H9 (cell line): ENCODE data around the gene FMO3. TPM values are rescaled to one million over a fixed set of nuclear protein-coding genes. Genes with fewer than 3 reads are reported as not detected.

Source experiments
- DNase-seq: peaks from one replicate; pipeline ENCODE4 v3.0.0-alpha.2; 2017
- H2AFZ ChIP-seq: one replicate; pipeline ENCODE4 v1.6.1; 2013; ENCODE audit warnings: mild to moderate bottlenecking, low read length, control low read depth, moderate library complexity
- H2AK5ac ChIP-seq: 2 replicates; pipeline ENCODE4 v1.6.1; 2013; ENCODE audit warnings: low read length, control low read depth, mixed read lengths; ENCODE audit not compliant: insufficient read length
- H2BK120ac ChIP-seq: one replicate; pipeline ENCODE4 v1.6.1; 2013; ENCODE audit warnings: low read depth, mild to moderate bottlenecking, low read length, control low read depth, inconsistent platforms; ENCODE audit not compliant: poor library complexity, severe bottlenecking
- H2BK12ac ChIP-seq: 2 replicates; pipeline ENCODE4 v1.6.1; 2013; ENCODE audit warnings: low read length, control low read depth, mixed read lengths, low read depth; ENCODE audit not compliant: insufficient read length
- H2BK15ac ChIP-seq: 2 replicates; pipeline ENCODE4 v1.6.1; 2013; ENCODE audit warnings: low read depth, low read length, control low read depth
- H2BK20ac ChIP-seq: one replicate; pipeline ENCODE4 v1.6.1; 2013; ENCODE audit warnings: low read depth, mild to moderate bottlenecking, low read length, control low read depth, inconsistent platforms; ENCODE audit not compliant: poor library complexity, severe bottlenecking
- H2BK5ac ChIP-seq: 2 replicates; pipeline ENCODE4 v1.6.1; 2013; ENCODE audit warnings: low read length, control low read depth, mixed read lengths; ENCODE audit not compliant: insufficient read length
- H3K14ac ChIP-seq: 2 replicates; pipeline ENCODE4 v1.6.1; 2013; ENCODE audit warnings: low read length, control low read depth; ENCODE audit not compliant: insufficient read depth
- H3K18ac ChIP-seq: 2 replicates; pipeline ENCODE4 v1.6.1; 2013; ENCODE audit warnings: low read depth, mild to moderate bottlenecking, mixed read lengths, low read length, control low read depth; ENCODE audit not compliant: insufficient read length
- H3K23ac ChIP-seq: 2 replicates; pipeline ENCODE4 v1.6.1; 2013; ENCODE audit warnings: low read length, control low read depth, mixed read lengths, low read depth; ENCODE audit not compliant: insufficient read length
- H3K23me2 ChIP-seq: 2 replicates; pipeline ENCODE4 v1.6.1; 2013; ENCODE audit warnings: low read depth, mild to moderate bottlenecking, mixed read lengths, low read length, control low read depth; ENCODE audit not compliant: insufficient read length, poor library complexity, severe bottlenecking
- H3K27ac ChIP-seq: 2 replicates; pipeline ENCODE4 v1.5.1; 2013; ENCODE audit warnings: low read length, control low read depth, mixed read lengths, low read depth; ENCODE audit not compliant: insufficient read length
- H3K27me3 ChIP-seq: 2 replicates; pipeline ENCODE4 v1.6.1; 2013; ENCODE audit warnings: low read length, control low read depth, inconsistent platforms; ENCODE audit not compliant: insufficient read depth
- H3K4ac ChIP-seq: 2 replicates; pipeline ENCODE4 v1.6.1; 2013; ENCODE audit warnings: low read depth, mild to moderate bottlenecking, control low read depth, inconsistent platforms, low read length, moderate library complexity
- H3K4me1 ChIP-seq: 2 replicates; pipeline ENCODE4 v1.6.1; 2013; ENCODE audit warnings: low read length, control low read depth, inconsistent platforms; ENCODE audit not compliant: insufficient read depth
- H3K4me2 ChIP-seq: 2 replicates; pipeline ENCODE4 v1.6.1; 2013; ENCODE audit warnings: low read length, control low read depth, mixed read lengths; ENCODE audit not compliant: insufficient read length, insufficient read depth
- H3K56ac ChIP-seq: 2 replicates; pipeline ENCODE4 v1.6.1; 2013; ENCODE audit warnings: low read depth, mild to moderate bottlenecking, mixed read lengths, low read length, control low read depth; ENCODE audit not compliant: insufficient read length
- H3K79me1 ChIP-seq: 2 replicates; pipeline ENCODE4 v1.6.1; 2013; ENCODE audit warnings: low read depth, mild to moderate bottlenecking, moderate library complexity, low read length, control low read depth, inconsistent platforms; ENCODE audit not compliant: insufficient read depth, poor library complexity, severe bottlenecking
- H3K79me2 ChIP-seq: 2 replicates; pipeline ENCODE4 v1.6.1; 2013; ENCODE audit warnings: low read length, control low read depth, inconsistent platforms; ENCODE audit not compliant: insufficient read depth
- H3K9ac ChIP-seq: 2 replicates; pipeline ENCODE4 v1.6.1; 2013; ENCODE audit warnings: low read length, control low read depth, mixed read lengths; ENCODE audit not compliant: insufficient read length; ENCODE audit errors: extremely low read depth
- H3K9me3 ChIP-seq: one replicate; pipeline ENCODE4 v1.6.1; 2013; ENCODE audit warnings: low read depth, low read length, inconsistent platforms; ENCODE audit not compliant: control insufficient read depth
- H3T11ph ChIP-seq: one replicate; pipeline ENCODE4 v1.6.1; 2013; ENCODE audit warnings: mild to moderate bottlenecking, low read length, control low read depth, inconsistent platforms
- H4K20me1 ChIP-seq: one replicate; pipeline ENCODE4 v1.6.1; 2013; ENCODE audit not compliant: control insufficient read depth, insufficient read length, insufficient read depth
- H4K5ac ChIP-seq: 2 replicates; pipeline ENCODE4 v1.6.1; 2013; ENCODE audit warnings: low read depth, mild to moderate bottlenecking, mixed read lengths, low read length, control low read depth; ENCODE audit not compliant: insufficient read length
- H4K8ac ChIP-seq: replicated peaks from 2 replicates; pipeline ENCODE4 v1.6.1; 2013; ENCODE audit warnings: low read length, control low read depth, mixed read lengths, low read depth; ENCODE audit not compliant: insufficient read length
- H4K91ac ChIP-seq: 2 replicates; pipeline ENCODE4 v1.6.1; 2013; ENCODE audit warnings: low read depth, mild to moderate bottlenecking, moderate library complexity, mixed read lengths, low read length, control low read depth; ENCODE audit not compliant: insufficient read length
- H3K27ac Mint-ChIP-seq, 3 experiments: 2 replicates in 2 of 3; 3 replicates in 1 of 3; pipeline ENCODE4 v1.8.0; 2020 to 2021; ENCODE audit warnings: mixed read lengths in 3 of 3, mild to moderate bottlenecking in 1 of 3, moderate library complexity in 1 of 3
- H3K27me3 Mint-ChIP-seq: 2 replicates; pipeline ENCODE4 v1.8.0; 2021; ENCODE audit warnings: low read depth, mild to moderate bottlenecking, moderate library complexity, mixed read lengths
- H3K36me3 Mint-ChIP-seq, 3 experiments: 2 replicates in 2 of 3; 3 replicates in 1 of 3; pipeline ENCODE4 v1.8.0; 2020 to 2021; ENCODE audit warnings: low read depth in 3 of 3, mixed read lengths in 3 of 3; ENCODE audit not compliant: insufficient read depth in 1 of 3
- H3K4me1 Mint-ChIP-seq, 2 experiments: 2 replicates each; pipeline ENCODE4 v1.8.0; 2020; ENCODE audit warnings: mixed read lengths in 2 of 2
- H3K4me3 Mint-ChIP-seq, 2 experiments: 2 replicates in 1 of 2; 3 replicates in 1 of 2; pipeline ENCODE4 v1.8.0; 2020 to 2021; ENCODE audit warnings: mild to moderate bottlenecking in 2 of 2, mixed read lengths in 2 of 2, moderate library complexity in 1 of 2
- H3K9me3 Mint-ChIP-seq, 2 experiments: 2 replicates in 1 of 2; 3 replicates in 1 of 2; pipeline ENCODE4 v1.8.0; 2020; ENCODE audit warnings: mild to moderate bottlenecking in 2 of 2, mixed read lengths in 2 of 2, moderate library complexity in 1 of 2
- WGBS: extraction: QIAGEN DNeasy Blood & Tissue Kit; methylation state at CpG from one replicate; pipeline ENCODE4 v1.1.7; 2013; ENCODE audit warnings: missing lambda C conversion rate, low lambda C conversion rate, mixed read lengths; ENCODE audit not compliant: insufficient read length; ENCODE audit errors: extremely low coverage; 5-methylcytosine and 5-hydroxymethylcytosine counted together
- total RNA-seq: library from RNA; stranded (reverse); gene quantifications from 2 replicates; pipeline ENCODE4 v1.2.1, GENCODE V29; 2021
- TF ChIP-seq, protein P1 (sequence below): fragments of 200-600 bp; sonication (generic); conservative IDR thresholded peaks from 3 replicates; pipeline ENCODE4 v1.8.0; 2021; ENCODE audit warnings: antibody characterized with exemption, mild to moderate bottlenecking

Gene FMO3
- total RNA-seq, 1 experiment from 2014 or later = not detected

DNA sequence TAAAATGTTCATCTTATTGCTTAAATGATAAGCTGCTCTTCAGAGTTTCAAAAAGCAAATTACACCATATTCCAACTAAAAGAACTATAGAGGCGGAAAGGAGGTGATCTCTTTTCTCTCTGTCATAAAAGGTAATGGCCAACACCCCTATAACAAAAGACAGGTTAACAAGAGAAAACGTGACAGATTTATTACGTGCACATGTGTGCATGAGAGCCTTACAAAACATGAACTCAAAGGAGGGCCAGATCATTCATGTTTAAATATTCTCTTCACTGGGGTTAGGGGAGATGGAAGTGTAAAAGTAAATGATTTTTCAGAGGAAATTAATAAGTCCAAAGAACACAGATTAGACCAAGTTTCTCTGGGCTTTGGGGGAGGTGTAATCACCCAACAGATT is 67.8 kb downstream of the FMO3 start:
- Histone ChIP-seq H3K27me3 (no peaks in the 10 kb centered on the region), H3K14ac (no peak overlapping the region), H3K79me2 (no peaks in the 10 kb centered on the region), H4K5ac (no peak overlapping the region), H4K8ac (no peak overlapping the region), H2BK12ac (no peak overlapping the region), H2AFZ (no peak overlapping the region), H2BK5ac (no peak overlapping the region), H4K91ac (no peak overlapping the region), H2BK15ac (no peak overlapping the region), H3K79me1 (no peaks in the 10 kb centered on the region), H3K4me1 (no peaks in the 10 kb centered on the region), H3K9ac (no peak overlapping the region), H3K4me2 (no peak overlapping the region), H2BK20ac (no peak overlapping the region), H3K27ac (no peak overlapping the region), H3K23ac (no peak overlapping the region), H3K56ac (no peak overlapping the region), H3K9me3 (no peaks in the 10 kb centered on the region), H3T11ph (no peak overlapping the region), H2BK120ac (no peak overlapping the region), H3K18ac (no peak overlapping the region), H4K20me1 (no peaks in the 10 kb centered on the region), H3K23me2 (no peaks in the 10 kb centered on the region), H2AK5ac (no peak overlapping the region), H3K4ac (no peak overlapping the region)
- peaks cover 0 to 2% of the 10 kb centered on the region in 2 experiments; a peak in 1 of 5 replicates for H3K9me3 Mint-ChIP-seq
- H3K27me3 Mint-ChIP-seq = no peaks in the 10 kb centered on the region
- TF ChIP-seq, protein P1, sequence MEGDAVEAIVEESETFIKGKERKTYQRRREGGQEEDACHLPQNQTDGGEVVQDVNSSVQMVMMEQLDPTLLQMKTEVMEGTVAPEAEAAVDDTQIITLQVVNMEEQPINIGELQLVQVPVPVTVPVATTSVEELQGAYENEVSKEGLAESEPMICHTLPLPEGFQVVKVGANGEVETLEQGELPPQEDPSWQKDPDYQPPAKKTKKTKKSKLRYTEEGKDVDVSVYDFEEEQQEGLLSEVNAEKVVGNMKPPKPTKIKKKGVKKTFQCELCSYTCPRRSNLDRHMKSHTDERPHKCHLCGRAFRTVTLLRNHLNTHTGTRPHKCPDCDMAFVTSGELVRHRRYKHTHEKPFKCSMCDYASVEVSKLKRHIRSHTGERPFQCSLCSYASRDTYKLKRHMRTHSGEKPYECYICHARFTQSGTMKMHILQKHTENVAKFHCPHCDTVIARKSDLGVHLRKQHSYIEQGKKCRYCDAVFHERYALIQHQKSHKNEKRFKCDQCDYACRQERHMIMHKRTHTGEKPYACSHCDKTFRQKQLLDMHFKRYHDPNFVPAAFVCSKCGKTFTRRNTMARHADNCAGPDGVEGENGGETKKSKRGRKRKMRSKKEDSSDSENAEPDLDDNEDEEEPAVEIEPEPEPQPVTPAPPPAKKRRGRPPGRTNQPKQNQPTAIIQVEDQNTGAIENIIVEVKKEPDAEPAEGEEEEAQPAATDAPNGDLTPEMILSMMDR = no peak
- no peak overlapping the region for H3K4me3 Mint-ChIP-seq
- no peak for DNase-seq
- no peaks in the 10 kb centered on the region; a peak in 3 of 7 replicates for H3K36me3 Mint-ChIP-seq
- H3K27ac Mint-ChIP-seq = no peak overlapping the region
- peaks cover 15 to 17% of the 10 kb centered on the region in 2 experiments for H3K4me1 Mint-ChIP-seq
- no CpG with 5 or more reads among the region's 3 CpGs for WGBS
